OCI-LY7 (cell line): ENCODE measurements around the gene PACC1. TPM values are rescaled to one million over a fixed set of nuclear protein-coding genes. Genes with fewer than 3 reads are reported as not detected.

ENCODE experiments used
- small RNA-seq: library from RNA; depleted of rRNA; stranded (forward); fragments of <200 nt; gene quantifications from one replicate; pipeline ENCODE3, GENCODE V24; 2014
- total RNA-seq, 2 experiments: library from RNA; depleted of rRNA in 1 of 2; stranded (reverse); fragments of >200 nt in 1 of 2; shearing (Covaris generic) in 1 of 2; gene quantifications; 2 replicates each; pipeline ENCODE4 v1.2.3, GENCODE V29; 2014 to 2022

PACC1 gene
- total RNA-seq, 2 experiments from 2014 or later = 17.3 to 30.8 TPM

Small RNAs within 50 kb of the gene (small RNA-seq; reads per million reads assigned to genes)
- not detected for gene SNORA16B

Other genes starting within 250 kb of the PACC1 start
- gene PPP2R5A, start 129.5 kb downstream of the PACC1 start, total RNA-seq (2014; rRNA removed; shearing (Covaris generic)) = 26.8 and 28.0 TPM in 2 replicates
- 36.0 and 37.7 TPM in 2 replicates for gene PPP2R5A, start 129.5 kb downstream of the PACC1 start, total RNA-seq (2022)
- gene NENF, start 18.0 kb upstream of the PACC1 start, total RNA-seq (2014; rRNA removed; shearing (Covaris generic)) = 12.9 and 15.5 TPM in 2 replicates
- 12.7 and 15.0 TPM in 2 replicates for gene NENF, start 18.0 kb upstream of the PACC1 start, total RNA-seq (2022)
- gene ATF3, start 193.9 kb upstream of the PACC1 start, total RNA-seq (2014; rRNA removed; shearing (Covaris generic)) = 2.7 and 4.7 TPM in 2 replicates
- gene ATF3, start 193.9 kb upstream of the PACC1 start, total RNA-seq (2022) = 2.9 and 3.7 TPM in 2 replicates